Uterus (tissue), 4 donors: ENCODE measurements around the gene MTRR. TPM values are rescaled to one million over a fixed set of nuclear protein-coding genes. Genes with fewer than 3 reads are reported as not detected.

ENCODE experiments used
- DNase-seq, 2 donors: peaks; one replicate each; pipeline ENCODE4 v3.0.0-alpha.2; 2019 to 2020
- H3K27ac ChIP-seq, 2 donors: fragments of 200-600 bp; sonication (generic); 1 replicate in 1 of 2; 2 replicates in 1 of 2; pipeline ENCODE4 v1.5.1; 2016 to 2018
- H3K27me3 ChIP-seq, 2 donors: fragments of 200-600 bp; sonication (generic); one replicate each; pipeline ENCODE4 v1.5.1; 2018 to 2019; ENCODE audit warnings: control low read depth in 1 of 2
- H3K36me3 ChIP-seq, 2 donors: fragments of 200-600 bp; sonication (generic); one replicate each; pipeline ENCODE4 v1.5.1; 2019; ENCODE audit warnings: control low read depth in 1 of 2
- H3K4me1 ChIP-seq, 2 donors: fragments of 200-600 bp; sonication (generic); one replicate each; pipeline ENCODE4 v1.5.1; 2018 to 2019; ENCODE audit warnings: control low read depth in 1 of 2
- H3K4me3 ChIP-seq, 2 donors: fragments of 200-600 bp; sonication (generic); 1 replicate in 1 of 2; 2 replicates in 1 of 2; pipeline ENCODE4 v1.5.1; 2018 to 2019; ENCODE audit warnings: mild to moderate bottlenecking in 1 of 2
- H3K9me3 ChIP-seq, 2 donors: fragments of 200-600 bp; sonication (generic); one replicate each; pipeline ENCODE4 v1.5.1; 2019; ENCODE audit warnings: control low read depth in 1 of 2
- CTCF ChIP-seq, 4 experiments: fragments of 200-600 bp in 2 of 4; fragments of 450-650 bp in 2 of 4; sonication (generic) in 2 of 4; IDR thresholded peaks; one replicate each; pipeline ENCODE4 v1.5.1; 2016 to 2019; ENCODE audit warnings: antibody characterized with exemption in 4 of 4, mild to moderate bottlenecking in 2 of 4, moderate library complexity in 1 of 4
- POLR2A ChIP-seq, 2 donors: fragments of 450-650 bp; IDR thresholded peaks; one replicate each; pipeline ENCODE4 v1.6.1; 2016; ENCODE audit warnings: antibody characterized with exemption in 2 of 2, mild to moderate bottlenecking in 1 of 2, moderate library complexity in 1 of 2
- intact Hi-C: fragments of 100-400 bp; cut with DNase I; formaldehyde crosslinking; loops from one replicate; pipeline ENCODE4 v1.15.1; 2023; ENCODE audit warnings: low total_unique reads
- total RNA-seq, 4 donors: library from RNA; depleted of rRNA in 3 of 4; stranded (reverse); fragments of >200 nt in 3 of 4; gene quantifications; one replicate each; pipeline versions ENCODE4 v1.1.0 to v1.2.4, GENCODE V29; 2014 to 2023
- donor health status: DM: yes; HTN: yes; CAD: no.

MTRR gene
- total RNA-seq, 4 donors from 2014 or later = 18.8 to 51.5 (median 33.2) TPM

- H3K9me3 ChIP-seq = no peaks in the 10 kb centered on the region
- intact Hi-C loops = no loop called here
- no peaks in the 10 kb centered on the region for H3K27me3 ChIP-seq
- H3K36me3 ChIP-seq = no peaks in the 10 kb centered on the region
- TF ChIP-seq POLR2A (IDR thresholded peaks at IDR 0.05) = no peak
- peak in 2 of 4 experiments; percentile 27 to 30 for TF ChIP-seq CTCF (IDR thresholded peaks at IDR 0.05)
- H3K4me3 ChIP-seq = peak overlapping the region; percentile 36 to 56
- peak overlapping the region; percentile 10 to 19 for H3K27ac ChIP-seq
- peak in 1 of 2 donors; percentile 34 for DNase-seq
- H3K4me1 ChIP-seq = peaks cover 0 to 7% of the 10 kb centered on the region in 2 donors
These were observed 19.1 kb upstream of the MTRR start for GRCh38 chr5:7849681-7850394.

DNA sequence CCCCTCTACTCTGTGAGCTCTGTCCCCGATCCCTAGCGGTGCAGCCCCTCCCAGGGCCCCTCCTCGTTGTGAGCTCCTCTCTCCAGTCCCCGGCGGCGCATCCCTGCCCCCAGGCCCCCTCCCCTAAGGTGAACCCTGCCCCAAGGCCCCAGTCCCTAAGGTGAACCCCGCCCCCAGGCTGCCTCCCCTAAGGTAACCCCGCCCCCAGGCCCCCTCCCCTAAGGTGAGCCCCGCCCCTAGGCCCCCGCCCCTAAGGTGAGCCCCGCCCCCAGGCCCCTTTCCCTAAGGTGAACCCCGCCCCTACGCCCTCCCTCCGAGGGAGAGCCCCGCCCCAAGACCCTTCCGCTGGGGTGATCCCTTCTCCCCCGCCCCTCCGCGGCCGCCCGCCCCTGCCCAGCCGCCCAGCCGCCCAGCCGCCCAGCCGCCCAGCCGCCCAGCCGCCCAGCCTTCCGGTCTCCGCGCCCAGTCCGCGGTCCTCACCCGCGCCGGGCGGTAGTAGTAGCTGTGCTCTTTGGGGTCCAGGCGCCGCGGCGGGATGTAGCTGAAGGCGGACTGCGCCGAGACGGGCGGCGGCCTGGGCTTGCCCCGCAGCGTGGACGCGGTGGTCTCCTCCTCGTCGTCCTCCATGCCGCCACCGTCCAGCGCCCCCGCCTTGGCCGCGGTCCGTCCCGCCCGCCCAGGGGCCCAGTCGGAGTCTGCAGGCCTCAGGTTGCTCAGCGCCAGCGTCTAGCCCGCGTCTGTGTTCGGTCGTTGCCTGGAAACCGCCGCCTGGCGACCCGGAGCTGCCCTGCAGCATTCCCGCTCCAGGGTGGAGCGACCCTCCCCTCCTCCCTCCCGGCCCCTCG lies 18.3 kb upstream of the MTRR start, which contains the start of gene CFAP90:
Gene CFAP90, minus strand, starts transcription at position 739 of the 845 bp plus-strand sequence. Its CDS starts 112 bp downstream, at position 627.
- peak in 1 of 2 donors; percentile 23 for TF ChIP-seq POLR2A (IDR thresholded peaks at IDR 0.05)
- peak in 2 of 4 experiments; percentile 19 to 24 for TF ChIP-seq CTCF (IDR thresholded peaks at IDR 0.05)
- intact Hi-C loops = no loop called here
- H3K27ac ChIP-seq = peak within 1 kb of the TSS; percentile 10 to 30
- H3K36me3 ChIP-seq = no peaks in the 10 kb centered on the region
- no peaks in the 10 kb centered on the region for H3K9me3 ChIP-seq
- peaks cover 0 to 7% of the 10 kb centered on the region in 2 donors for H3K4me1 ChIP-seq
- no peaks in the 10 kb centered on the region for H3K27me3 ChIP-seq
- peak within 1 kb of the TSS; percentile 36 to 56 for H3K4me3 ChIP-seq
- DNase-seq = peak; percentile 47 to 52

DNA sequence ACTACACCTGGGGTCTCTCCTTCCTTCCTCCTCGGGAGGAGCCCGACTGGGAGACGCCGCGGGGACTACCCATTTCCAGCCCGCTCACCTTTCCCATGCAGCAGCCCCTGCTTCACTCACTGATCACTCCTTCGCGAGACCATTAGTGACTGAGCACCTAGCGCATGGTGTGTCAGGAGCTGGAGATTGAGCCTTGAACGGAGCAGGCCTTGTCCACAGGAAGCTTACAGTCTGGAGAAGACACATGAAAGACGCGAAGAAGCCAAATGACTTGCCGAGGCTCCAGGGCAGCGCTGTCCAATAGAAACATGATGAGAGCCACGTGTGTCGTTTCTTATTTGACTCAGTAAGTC lies 17.7 kb upstream of the MTRR start:
- no peak for TF ChIP-seq CTCF (IDR thresholded peaks at IDR 0.05)
- no peak for TF ChIP-seq POLR2A (IDR thresholded peaks at IDR 0.05)
- Histone ChIP-seq H3K4me1 (peaks cover 0 to 7% of the 10 kb centered on the region in 2 donors), H3K27me3 (no peaks in the 10 kb centered on the region), H3K36me3 (no peaks in the 10 kb centered on the region), H3K9me3 (no peaks in the 10 kb centered on the region), H3K4me3 (peak overlapping the region; percentile 36 to 56), H3K27ac (peak overlapping the region in 1 of 2 donors; percentile 30)
- intact Hi-C loops = no loop called here
- no peak for DNase-seq

- no peak for DNase-seq
- Histone ChIP-seq H3K27me3 (no peaks in the 10 kb centered on the region), H3K9me3 (no peaks in the 10 kb centered on the region), H3K4me1 (peaks cover 0 to 7% of the 10 kb centered on the region in 2 donors), H3K4me3 (no peak overlapping the region), H3K27ac (peak overlapping the region; percentile 14 to 26), H3K36me3 (no peaks in the 10 kb centered on the region)
- intact Hi-C loops = no loop called here
- TF ChIP-seq POLR2A (IDR thresholded peaks at IDR 0.05) (no peak), CTCF (IDR thresholded peaks at IDR 0.05) (no peak)
These were observed 17.2 kb upstream of the MTRR start for GRCh38 chr5:7851617-7852289.
